SK-N-SH (cell line): Measurements from ENCODE around the gene PLG.
"Not testable (repeated sequence)": the region's sequence is repeated elsewhere in the genome, so short reads cannot be mapped to it uniquely, and the experiment has no call there.

Experiments
- CTCF ChIP-seq: fragments of 200-600 bp; sonication (generic); IDR thresholded peaks from 2 replicates; pipeline ENCODE4 v1.6.1; 2017; ENCODE audit warnings: antibody characterized with exemption, mild to moderate bottlenecking, moderate library complexity
- FOXM1 ChIP-seq: IDR thresholded peaks from 2 replicates; pipeline ENCODE4 v1.4.0; 2012; ENCODE audit warnings: low read depth, mild to moderate bottlenecking
- RCOR1 ChIP-seq: fragments of 150-350 bp; IDR thresholded peaks from 2 replicates; pipeline ENCODE4 v1.6.1; 2017; ENCODE audit warnings: antibody characterized with exemption, low read length
- TF ChIP-seq, protein P1 (sequence below): fragments of 150-350 bp; IDR thresholded peaks from 2 replicates; pipeline ENCODE4 v1.6.1; 2017; ENCODE audit warnings: antibody characterized with exemption, low read length, low read depth, borderline replicate concordance

GRCh38 chr6:160788126-160788525, 86.1 kb downstream of the PLG start:
- not testable (repeated sequence) for TF ChIP-seq FOXM1, CTCF, RCOR1
- TF ChIP-seq, protein P1, sequence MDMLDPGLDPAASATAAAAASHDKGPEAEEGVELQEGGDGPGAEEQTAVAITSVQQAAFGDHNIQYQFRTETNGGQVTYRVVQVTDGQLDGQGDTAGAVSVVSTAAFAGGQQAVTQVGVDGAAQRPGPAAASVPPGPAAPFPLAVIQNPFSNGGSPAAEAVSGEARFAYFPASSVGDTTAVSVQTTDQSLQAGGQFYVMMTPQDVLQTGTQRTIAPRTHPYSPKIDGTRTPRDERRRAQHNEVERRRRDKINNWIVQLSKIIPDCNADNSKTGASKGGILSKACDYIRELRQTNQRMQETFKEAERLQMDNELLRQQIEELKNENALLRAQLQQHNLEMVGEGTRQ, result not testable (repeated sequence)
